H1 (cell line): ENCODE results near the gene DPEP1. TPM values are rescaled to one million over a fixed set of nuclear protein-coding genes. Genes with fewer than 3 reads are reported as not detected.

ENCODE experiments used
- ASH2L ChIP-seq: fragments of 200-600, 300-600 bp; sonication (generic); IDR thresholded peaks from one replicate; pipeline ENCODE4 v1.7.1; 2017; ENCODE audit warnings: low read length
- SAP30 ChIP-seq: fragments of 300-600 bp; sonication (generic); IDR thresholded peaks from 2 replicates; pipeline ENCODE4 v1.7.1; 2012; ENCODE audit warnings: low read length, moderate library complexity, mild to moderate bottlenecking, inconsistent platforms; ENCODE audit not compliant: insufficient read depth, insufficient replicate concordance
- SP2 ChIP-seq: IDR thresholded peaks from 2 replicates; pipeline ENCODE4 v1.6.1; 2012; ENCODE audit warnings: mild to moderate bottlenecking, low read length, inconsistent platforms
- SRF ChIP-seq: IDR thresholded peaks from 2 replicates; pipeline ENCODE4 v1.6.1; 2011; ENCODE audit warnings: mild to moderate bottlenecking, low read depth, low read length, moderate library complexity
- polyA plus RNA-seq, 7 experiments: library from polyadenylated mRNA; depleted of rRNA in 3 of 7; stranded (reverse) in 5 of 7; unstranded in 2 of 7; fragments of >200 nt in 5 of 7; fragments of 200-250 nt in 2 of 7; gene quantifications; 1 replicate in 5 of 7; 2 replicates in 1 of 7; 4 replicates in 1 of 7; pipeline versions ENCODE4 v1.2.1 to v1.2.3, GENCODE V29; 2011 to 2013; ENCODE audit warnings: missing spikeins in 2 of 7, mixed read lengths in 2 of 7
- total RNA-seq: library from RNA; stranded (reverse); fragmentation: NEBNext Ultra II Directional; extraction: Animal tissue kit (Norgen Biotek cat#: 25700); gene quantifications from 2 replicates; pipeline ENCODE4 v1.2.1, GENCODE V29; 2021
- TF ChIP-seq, protein P1 (sequence below): fragments of 300-600 bp; sonication (generic); IDR thresholded peaks from 2 replicates; pipeline ENCODE4 v1.7.1; 2012; ENCODE audit warnings: low read length, moderate library complexity, mild to moderate bottlenecking, inconsistent platforms; ENCODE audit not compliant: insufficient replicate concordance
- TF ChIP-seq, protein P2 (sequence below), 3 experiments: IDR thresholded peaks; 1 replicate in 2 of 3; 2 replicates in 1 of 3; pipeline versions ENCODE4 v1.5.1 to v1.6.1; 2011; ENCODE audit warnings: low read length in 3 of 3, mild to moderate bottlenecking in 3 of 3, inconsistent platforms in 2 of 3, low read depth in 1 of 3, moderate library complexity in 1 of 3; ENCODE audit not compliant: insufficient read depth in 1 of 3; ENCODE audit errors: control extremely low read depth in 1 of 3

Gene DPEP1
- total and polyA plus RNA-seq, 2 of the 8 experiments (the other 6 are each of a cell fraction or from before 2014, with no cell fraction given), result 2.8 to 3.1 TPM

DNA sequence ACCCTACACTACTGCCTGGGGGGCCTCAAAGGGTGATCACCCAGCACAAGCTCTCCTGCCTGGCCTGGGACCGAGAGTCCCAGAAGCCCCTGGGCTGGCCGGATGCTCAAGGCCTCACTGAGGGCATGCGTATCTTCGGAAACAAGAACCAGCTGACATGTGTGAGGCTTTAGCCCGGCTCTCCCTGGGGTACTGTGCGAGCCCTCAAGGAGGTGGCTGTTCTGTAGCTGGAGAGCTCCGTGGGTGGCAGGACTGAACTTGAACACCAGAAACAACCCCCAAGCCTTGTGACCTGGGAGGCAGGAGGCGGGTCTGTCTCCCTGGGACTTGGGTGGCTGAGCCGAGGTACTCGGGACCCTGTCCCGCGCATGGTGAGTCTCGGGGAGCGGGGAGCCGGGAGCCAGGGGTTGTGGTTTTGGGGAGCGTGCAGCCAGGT, 7.0 kb downstream of the DPEP1 start (continued):
- TF ChIP-seq, protein P1, sequence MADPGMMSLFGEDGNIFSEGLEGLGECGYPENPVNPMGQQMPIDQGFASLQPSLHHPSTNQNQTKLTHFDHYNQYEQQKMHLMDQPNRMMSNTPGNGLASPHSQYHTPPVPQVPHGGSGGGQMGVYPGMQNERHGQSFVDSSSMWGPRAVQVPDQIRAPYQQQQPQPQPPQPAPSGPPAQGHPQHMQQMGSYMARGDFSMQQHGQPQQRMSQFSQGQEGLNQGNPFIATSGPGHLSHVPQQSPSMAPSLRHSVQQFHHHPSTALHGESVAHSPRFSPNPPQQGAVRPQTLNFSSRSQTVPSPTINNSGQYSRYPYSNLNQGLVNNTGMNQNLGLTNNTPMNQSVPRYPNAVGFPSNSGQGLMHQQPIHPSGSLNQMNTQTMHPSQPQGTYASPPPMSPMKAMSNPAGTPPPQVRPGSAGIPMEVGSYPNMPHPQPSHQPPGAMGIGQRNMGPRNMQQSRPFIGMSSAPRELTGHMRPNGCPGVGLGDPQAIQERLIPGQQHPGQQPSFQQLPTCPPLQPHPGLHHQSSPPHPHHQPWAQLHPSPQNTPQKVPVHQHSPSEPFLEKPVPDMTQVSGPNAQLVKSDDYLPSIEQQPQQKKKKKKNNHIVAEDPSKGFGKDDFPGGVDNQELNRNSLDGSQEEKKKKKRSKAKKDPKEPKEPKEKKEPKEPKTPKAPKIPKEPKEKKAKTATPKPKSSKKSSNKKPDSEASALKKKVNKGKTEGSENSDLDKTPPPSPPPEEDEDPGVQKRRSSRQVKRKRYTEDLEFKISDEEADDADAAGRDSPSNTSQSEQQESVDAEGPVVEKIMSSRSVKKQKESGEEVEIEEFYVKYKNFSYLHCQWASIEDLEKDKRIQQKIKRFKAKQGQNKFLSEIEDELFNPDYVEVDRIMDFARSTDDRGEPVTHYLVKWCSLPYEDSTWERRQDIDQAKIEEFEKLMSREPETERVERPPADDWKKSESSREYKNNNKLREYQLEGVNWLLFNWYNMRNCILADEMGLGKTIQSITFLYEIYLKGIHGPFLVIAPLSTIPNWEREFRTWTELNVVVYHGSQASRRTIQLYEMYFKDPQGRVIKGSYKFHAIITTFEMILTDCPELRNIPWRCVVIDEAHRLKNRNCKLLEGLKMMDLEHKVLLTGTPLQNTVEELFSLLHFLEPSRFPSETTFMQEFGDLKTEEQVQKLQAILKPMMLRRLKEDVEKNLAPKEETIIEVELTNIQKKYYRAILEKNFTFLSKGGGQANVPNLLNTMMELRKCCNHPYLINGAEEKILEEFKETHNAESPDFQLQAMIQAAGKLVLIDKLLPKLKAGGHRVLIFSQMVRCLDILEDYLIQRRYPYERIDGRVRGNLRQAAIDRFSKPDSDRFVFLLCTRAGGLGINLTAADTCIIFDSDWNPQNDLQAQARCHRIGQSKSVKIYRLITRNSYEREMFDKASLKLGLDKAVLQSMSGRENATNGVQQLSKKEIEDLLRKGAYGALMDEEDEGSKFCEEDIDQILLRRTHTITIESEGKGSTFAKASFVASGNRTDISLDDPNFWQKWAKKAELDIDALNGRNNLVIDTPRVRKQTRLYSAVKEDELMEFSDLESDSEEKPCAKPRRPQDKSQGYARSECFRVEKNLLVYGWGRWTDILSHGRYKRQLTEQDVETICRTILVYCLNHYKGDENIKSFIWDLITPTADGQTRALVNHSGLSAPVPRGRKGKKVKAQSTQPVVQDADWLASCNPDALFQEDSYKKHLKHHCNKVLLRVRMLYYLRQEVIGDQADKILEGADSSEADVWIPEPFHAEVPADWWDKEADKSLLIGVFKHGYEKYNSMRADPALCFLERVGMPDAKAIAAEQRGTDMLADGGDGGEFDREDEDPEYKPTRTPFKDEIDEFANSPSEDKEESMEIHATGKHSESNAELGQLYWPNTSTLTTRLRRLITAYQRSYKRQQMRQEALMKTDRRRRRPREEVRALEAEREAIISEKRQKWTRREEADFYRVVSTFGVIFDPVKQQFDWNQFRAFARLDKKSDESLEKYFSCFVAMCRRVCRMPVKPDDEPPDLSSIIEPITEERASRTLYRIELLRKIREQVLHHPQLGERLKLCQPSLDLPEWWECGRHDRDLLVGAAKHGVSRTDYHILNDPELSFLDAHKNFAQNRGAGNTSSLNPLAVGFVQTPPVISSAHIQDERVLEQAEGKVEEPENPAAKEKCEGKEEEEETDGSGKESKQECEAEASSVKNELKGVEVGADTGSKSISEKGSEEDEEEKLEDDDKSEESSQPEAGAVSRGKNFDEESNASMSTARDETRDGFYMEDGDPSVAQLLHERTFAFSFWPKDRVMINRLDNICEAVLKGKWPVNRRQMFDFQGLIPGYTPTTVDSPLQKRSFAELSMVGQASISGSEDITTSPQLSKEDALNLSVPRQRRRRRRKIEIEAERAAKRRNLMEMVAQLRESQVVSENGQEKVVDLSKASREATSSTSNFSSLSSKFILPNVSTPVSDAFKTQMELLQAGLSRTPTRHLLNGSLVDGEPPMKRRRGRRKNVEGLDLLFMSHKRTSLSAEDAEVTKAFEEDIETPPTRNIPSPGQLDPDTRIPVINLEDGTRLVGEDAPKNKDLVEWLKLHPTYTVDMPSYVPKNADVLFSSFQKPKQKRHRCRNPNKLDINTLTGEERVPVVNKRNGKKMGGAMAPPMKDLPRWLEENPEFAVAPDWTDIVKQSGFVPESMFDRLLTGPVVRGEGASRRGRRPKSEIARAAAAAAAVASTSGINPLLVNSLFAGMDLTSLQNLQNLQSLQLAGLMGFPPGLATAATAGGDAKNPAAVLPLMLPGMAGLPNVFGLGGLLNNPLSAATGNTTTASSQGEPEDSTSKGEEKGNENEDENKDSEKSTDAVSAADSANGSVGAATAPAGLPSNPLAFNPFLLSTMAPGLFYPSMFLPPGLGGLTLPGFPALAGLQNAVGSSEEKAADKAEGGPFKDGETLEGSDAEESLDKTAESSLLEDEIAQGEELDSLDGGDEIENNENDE, result no peak
- TF ChIP-seq, protein P2, sequence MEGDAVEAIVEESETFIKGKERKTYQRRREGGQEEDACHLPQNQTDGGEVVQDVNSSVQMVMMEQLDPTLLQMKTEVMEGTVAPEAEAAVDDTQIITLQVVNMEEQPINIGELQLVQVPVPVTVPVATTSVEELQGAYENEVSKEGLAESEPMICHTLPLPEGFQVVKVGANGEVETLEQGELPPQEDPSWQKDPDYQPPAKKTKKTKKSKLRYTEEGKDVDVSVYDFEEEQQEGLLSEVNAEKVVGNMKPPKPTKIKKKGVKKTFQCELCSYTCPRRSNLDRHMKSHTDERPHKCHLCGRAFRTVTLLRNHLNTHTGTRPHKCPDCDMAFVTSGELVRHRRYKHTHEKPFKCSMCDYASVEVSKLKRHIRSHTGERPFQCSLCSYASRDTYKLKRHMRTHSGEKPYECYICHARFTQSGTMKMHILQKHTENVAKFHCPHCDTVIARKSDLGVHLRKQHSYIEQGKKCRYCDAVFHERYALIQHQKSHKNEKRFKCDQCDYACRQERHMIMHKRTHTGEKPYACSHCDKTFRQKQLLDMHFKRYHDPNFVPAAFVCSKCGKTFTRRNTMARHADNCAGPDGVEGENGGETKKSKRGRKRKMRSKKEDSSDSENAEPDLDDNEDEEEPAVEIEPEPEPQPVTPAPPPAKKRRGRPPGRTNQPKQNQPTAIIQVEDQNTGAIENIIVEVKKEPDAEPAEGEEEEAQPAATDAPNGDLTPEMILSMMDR (IDR thresholded peaks at IDR 0.05; ENCODE audit: control extremely low read depth in 1 of 3, insufficient read depth in 1 of 3, low read depth in 1 of 3, low read length in 3 of 3), result no peak
- TF ChIP-seq SAP30, result no peak
- no peak for TF ChIP-seq ASH2L
- TF ChIP-seq SP2, result no peak
- no peak for TF ChIP-seq SRF
